Brain microvascular endothelial cell (primary cell): ENCODE measurements around the gene SPP1.
A peak's percentile ranks its signal among the peaks of the same experiment; 100 is the strongest.

Experiments used
- DNase-seq: peaks from one replicate; pipeline ENCODE4 v3.0.0-alpha.2; 2020
- H3K27ac ChIP-seq: fragments of 250-450 bp; sonication (Bioruptor Pico); 2 replicates; pipeline ENCODE4 v1.5.1; 2020; ENCODE audit warnings: mild to moderate bottlenecking, moderate library complexity
- H3K27me3 ChIP-seq: fragments of 250-450 bp; sonication (Bioruptor Pico); replicated peaks from 2 replicates; pipeline ENCODE4 v1.5.1; 2020; ENCODE audit warnings: mild to moderate bottlenecking
- H3K36me3 ChIP-seq: fragments of 250-450 bp; sonication (Bioruptor Pico); replicated peaks from 2 replicates; pipeline ENCODE4 v1.5.1; 2020; ENCODE audit warnings: mild to moderate bottlenecking
- H3K4me3 ChIP-seq: 2 replicates; pipeline ENCODE4 v1.5.1; 2011; ENCODE audit warnings: low read depth, mild to moderate bottlenecking, control low read depth, low read length, moderate library complexity
- CTCF ChIP-seq: IDR thresholded peaks from 2 replicates; pipeline ENCODE4 v1.5.1; 2011; ENCODE audit warnings: low read depth, mild to moderate bottlenecking, moderate library complexity, low read length, control low read depth, inconsistent platforms; ENCODE audit errors: missing control alignments
- in situ Hi-C: cut with HindIII; loops from 2 replicates; pipeline ENCODE4 v1.10.0; 2017; ENCODE audit warnings: low sequenced_read_pairs, low pct_ligation_motif_present

Gene SPP1

GRCh38 chr4:87971866-87972265 lies 3.6 kb upstream of the SPP1 start:
- no peak for TF ChIP-seq CTCF
- Histone ChIP-seq H3K27me3 (no peaks in the 10 kb centered on the region), H3K27ac (no peak overlapping the region), H3K4me3 (no peak overlapping the region), H3K36me3 (no peaks in the 10 kb centered on the region)
- DNase-seq: no peak
- in situ Hi-C loops: loop anchor here (10.0 kb wide), 1 partner anchor 117 kb away; no protein-coding TSS in a partner anchor

- peak overlapping the region; percentile 16 for H3K4me3 ChIP-seq
- DNase-seq: peak; percentile 76
- TF ChIP-seq CTCF: peak; percentile 85
- no peaks in the 10 kb centered on the region for H3K27me3 ChIP-seq
- in situ Hi-C loops: loop anchor here (10.0 kb wide), 1 partner anchor 119 kb away; no protein-coding TSS in a partner anchor
- H3K27ac ChIP-seq: peak overlapping the region; percentile 75
- no peaks in the 10 kb centered on the region for H3K36me3 ChIP-seq
These were observed 2.0 kb upstream of the SPP1 start for GRCh38 chr4:87973283-87974169.

- TF ChIP-seq CTCF: no peak
- H3K27ac ChIP-seq: no peak overlapping the region
- no peak for DNase-seq
- no peaks in the 10 kb centered on the region for H3K27me3 ChIP-seq
- in situ Hi-C loops: loop anchor here (10.0 kb wide), 1 partner anchor 120 kb away; no protein-coding TSS in a partner anchor
- no peaks in the 10 kb centered on the region for H3K36me3 ChIP-seq
- H3K4me3 ChIP-seq: no peak overlapping the region
These were observed 555 bp upstream of the SPP1 start for GRCh38 chr4:87974856-87975462.

- no peaks in the 10 kb centered on the region for H3K36me3 ChIP-seq
- H3K27me3 ChIP-seq: no peaks in the 10 kb centered on the region
- no peak for DNase-seq
- TF ChIP-seq CTCF: no peak
- in situ Hi-C loops: loop anchor here (10.0 kb wide), 1 partner anchor 123 kb away; no protein-coding TSS in a partner anchor
- H3K4me3 ChIP-seq: no peak overlapping the region
- H3K27ac ChIP-seq: no peak overlapping the region
These were observed 2.2 kb downstream of the SPP1 start for GRCh38 chr4:87977521-87978278.

GRCh38 chr4:87978681-87979080 lies 3.2 kb downstream of the SPP1 start:
- no peak for TF ChIP-seq CTCF
- H3K4me3 ChIP-seq: no peak overlapping the region
- no peaks in the 10 kb centered on the region for H3K36me3 ChIP-seq
- no peaks in the 10 kb centered on the region for H3K27me3 ChIP-seq
- DNase-seq: peak; percentile 50
- no peak overlapping the region for H3K27ac ChIP-seq
- in situ Hi-C loops: loop anchor here (10.0 kb wide), 1 partner anchor 124 kb away; no protein-coding TSS in a partner anchor
